GM18868 (cell line): ENCODE results near the gene PHRF1.

ENCODE experiments used
- ATAC-seq: cut with Tn5 transposase; IDR thresholded peaks from one replicate; pipeline ENCODE4 v1.9.1; 2021; ENCODE audit warnings: mild to moderate bottlenecking, moderate library complexity; ENCODE audit not compliant: unreplicated experiment

PHRF1 gene, protein sequence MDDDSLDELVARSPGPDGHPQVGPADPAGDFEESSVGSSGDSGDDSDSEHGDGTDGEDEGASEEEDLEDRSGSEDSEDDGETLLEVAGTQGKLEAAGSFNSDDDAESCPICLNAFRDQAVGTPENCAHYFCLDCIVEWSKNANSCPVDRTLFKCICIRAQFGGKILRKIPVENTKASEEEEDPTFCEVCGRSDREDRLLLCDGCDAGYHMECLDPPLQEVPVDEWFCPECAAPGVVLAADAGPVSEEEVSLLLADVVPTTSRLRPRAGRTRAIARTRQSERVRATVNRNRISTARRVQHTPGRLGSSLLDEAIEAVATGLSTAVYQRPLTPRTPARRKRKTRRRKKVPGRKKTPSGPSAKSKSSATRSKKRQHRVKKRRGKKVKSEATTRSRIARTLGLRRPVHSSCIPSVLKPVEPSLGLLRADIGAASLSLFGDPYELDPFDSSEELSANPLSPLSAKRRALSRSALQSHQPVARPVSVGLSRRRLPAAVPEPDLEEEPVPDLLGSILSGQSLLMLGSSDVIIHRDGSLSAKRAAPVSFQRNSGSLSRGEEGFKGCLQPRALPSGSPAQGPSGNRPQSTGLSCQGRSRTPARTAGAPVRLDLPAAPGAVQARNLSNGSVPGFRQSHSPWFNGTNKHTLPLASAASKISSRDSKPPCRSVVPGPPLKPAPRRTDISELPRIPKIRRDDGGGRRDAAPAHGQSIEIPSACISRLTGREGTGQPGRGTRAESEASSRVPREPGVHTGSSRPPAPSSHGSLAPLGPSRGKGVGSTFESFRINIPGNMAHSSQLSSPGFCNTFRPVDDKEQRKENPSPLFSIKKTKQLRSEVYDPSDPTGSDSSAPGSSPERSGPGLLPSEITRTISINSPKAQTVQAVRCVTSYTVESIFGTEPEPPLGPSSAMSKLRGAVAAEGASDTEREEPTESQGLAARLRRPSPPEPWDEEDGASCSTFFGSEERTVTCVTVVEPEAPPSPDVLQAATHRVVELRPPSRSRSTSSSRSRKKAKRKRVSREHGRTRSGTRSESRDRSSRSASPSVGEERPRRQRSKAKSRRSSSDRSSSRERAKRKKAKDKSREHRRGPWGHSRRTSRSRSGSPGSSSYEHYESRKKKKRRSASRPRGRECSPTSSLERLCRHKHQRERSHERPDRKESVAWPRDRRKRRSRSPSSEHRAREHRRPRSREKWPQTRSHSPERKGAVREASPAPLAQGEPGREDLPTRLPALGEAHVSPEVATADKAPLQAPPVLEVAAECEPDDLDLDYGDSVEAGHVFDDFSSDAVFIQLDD (N-terminal part only)

GRCh38 chr11:575996-576768 is at the start of gene PHRF1:
Gene PHRF1, plus strand, starts transcription at chr11:576470. Its CDS starts 5,043 bp downstream, at chr11:581513.
- peak; percentile 84 for ATAC-seq

DNA sequence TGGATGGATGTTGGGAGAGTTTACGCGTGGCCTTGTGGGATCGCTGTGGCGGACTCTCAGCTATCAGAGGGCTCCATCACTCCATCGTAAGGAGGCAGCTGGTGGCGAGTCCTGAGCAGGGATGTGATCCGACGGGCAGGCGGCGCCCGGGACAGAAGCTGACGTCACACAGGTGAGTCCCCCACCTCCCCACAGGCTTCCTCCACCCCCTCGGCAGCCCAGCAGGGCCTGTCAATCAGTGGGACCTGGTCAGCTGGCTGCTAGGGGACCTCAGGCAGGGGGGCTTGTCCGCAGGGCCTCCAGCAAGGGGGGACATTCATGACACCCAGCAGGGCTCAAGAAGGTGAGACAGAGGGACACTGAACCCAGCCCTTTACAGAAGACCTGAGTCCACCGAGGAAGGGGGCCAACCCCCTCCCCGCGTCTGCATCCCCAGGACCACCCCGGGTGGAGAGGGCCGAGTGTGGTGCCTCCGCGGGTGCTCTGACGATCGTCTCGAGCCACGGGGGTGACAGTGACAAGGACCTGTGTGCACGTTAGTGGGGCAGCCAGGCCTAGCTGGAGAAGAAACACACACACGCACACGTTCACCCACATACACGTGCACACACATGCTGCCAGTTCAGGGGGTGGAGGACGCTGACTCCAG is 48.0 kb upstream of the PHRF1 start:
- ATAC-seq = no peak

DNA sequence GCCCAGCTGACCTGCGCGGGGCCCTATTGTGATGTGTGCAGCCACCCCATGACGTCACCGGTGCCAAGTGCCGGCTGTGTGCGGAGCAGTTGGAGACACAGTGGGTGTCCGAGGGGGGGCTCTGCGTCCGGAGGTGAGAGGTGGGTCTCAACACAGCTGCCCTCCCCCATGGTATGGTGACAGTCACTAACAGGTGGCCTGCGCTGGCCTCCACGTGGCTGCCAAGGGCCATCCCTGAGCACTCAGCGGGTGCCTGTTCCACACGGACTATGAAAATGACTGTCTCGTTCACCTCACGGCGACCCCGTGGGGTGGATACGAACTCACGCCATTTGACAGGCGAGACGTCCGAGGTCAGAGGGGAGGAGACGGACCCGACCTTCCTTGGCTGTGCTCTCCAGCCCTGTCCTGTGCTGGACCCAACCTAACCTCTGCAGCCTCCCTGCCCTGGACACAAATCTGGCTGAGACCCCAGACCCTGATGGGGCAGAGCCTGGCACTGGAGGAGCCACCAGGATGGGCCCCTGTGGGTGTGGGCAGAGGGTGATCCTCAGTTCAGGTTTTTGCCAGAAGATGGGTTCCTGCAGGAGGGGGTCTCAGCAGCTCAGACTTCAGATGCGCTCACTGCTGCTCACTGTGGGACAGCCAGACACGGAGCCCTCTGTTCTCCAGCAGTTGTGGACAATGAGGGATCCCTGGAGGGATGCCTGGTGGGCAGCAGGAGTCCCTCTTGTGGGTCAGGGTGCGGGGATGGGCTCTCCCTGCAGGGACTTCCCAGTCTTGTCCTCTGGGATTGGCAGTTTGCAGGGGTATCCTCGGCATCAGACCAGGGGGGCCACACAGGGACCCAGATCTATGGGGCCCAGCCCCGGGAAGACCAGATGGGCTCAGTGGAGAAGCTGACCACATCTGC is 47.2 kb upstream of the PHRF1 start:
- ATAC-seq = no peak

- ATAC-seq = no peak
These were observed 46.4 kb upstream of the PHRF1 start for GRCh38 chr11:529728-530411.

DNA sequence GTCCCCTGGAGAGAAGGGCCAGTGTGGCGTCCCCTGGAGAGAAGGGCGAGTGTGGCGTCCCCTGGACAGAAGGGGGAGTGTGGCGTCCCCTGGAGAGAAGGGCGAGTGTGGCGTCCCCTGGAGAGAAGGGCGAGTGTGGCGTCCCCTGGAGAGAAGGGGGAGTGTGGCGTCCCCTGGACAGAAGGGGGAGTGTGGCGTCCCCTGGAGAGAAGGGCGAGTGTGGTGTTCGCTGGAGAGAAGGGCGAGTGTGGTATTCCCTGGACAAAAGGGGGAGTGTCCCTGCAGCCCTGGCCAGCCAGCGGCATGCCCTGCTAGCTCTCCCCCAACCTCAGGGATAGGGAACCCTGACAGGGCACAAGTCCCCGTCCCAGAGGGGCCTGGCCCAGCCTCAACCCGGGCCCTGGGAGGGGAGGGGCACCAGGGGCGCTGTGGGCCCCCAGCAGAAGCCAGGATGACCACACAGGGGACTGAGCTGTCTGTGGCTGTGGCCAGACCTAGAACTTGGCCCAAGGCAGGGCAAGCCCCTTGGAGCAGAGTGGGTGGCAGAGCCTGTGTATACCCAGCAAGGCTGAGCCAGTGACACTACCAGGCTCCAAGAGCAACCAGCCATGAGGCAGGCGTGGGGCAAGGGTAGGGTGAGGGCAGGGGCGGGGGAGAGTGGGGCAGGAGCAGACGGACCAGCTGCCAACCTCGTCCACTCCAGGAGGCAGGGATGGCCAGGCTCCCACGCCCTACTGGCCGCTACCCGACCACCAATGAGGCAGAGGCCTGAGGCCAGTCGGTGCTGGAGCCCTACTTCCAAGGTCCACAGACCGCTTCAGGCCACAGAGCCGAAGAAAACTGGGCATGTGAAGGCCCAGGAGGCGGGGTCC is 45.1 kb upstream of the PHRF1 start:
- ATAC-seq = no peak

- no peak for ATAC-seq
These were observed 44.2 kb upstream of the PHRF1 start for GRCh38 chr11:531919-532526.

GRCh38 chr11:532527-532985 is 43.7 kb upstream of the PHRF1 start:
- no peak for ATAC-seq

- no peak for ATAC-seq
These were observed 43.2 kb upstream of the PHRF1 start for GRCh38 chr11:532986-533585.

DNA sequence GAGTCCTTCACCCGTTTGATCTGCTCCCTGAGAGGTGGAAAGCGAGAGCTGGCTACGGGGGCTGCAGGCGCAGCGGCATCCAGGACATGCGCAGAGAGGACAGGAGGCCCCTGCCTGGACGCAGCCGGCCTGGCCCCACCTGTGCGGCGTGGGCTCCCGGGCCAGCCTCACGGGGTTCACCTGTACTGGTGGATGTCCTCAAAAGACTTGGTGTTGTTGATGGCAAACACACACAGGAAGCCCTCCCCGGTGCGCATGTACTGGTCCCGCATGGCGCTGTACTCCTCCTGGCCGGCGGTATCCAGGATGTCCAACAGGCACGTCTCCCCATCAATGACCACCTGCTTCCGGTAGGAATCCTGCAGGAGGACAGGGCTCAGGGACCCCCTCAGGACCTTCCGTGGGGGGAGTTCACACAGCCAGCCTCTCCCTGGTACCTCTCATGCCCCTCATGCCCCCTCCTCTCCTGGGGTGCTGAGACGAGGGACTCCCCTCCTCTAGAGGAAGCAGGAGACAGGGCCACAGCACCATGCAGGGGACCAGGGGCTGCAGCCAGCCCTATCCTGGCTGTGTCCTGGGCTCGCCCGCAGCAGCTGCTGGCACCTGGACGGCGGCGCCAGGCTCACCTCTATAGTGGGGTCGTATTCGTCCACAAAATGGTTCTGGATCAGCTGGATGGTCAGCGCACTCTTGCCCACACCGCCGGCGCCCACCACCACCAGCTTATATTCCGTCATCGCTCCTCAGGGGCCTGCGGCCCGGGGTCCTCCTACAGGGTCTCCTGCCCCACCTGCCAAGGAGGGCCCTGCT is 42.5 kb upstream of the PHRF1 start:
- ATAC-seq = no peak

DNA sequence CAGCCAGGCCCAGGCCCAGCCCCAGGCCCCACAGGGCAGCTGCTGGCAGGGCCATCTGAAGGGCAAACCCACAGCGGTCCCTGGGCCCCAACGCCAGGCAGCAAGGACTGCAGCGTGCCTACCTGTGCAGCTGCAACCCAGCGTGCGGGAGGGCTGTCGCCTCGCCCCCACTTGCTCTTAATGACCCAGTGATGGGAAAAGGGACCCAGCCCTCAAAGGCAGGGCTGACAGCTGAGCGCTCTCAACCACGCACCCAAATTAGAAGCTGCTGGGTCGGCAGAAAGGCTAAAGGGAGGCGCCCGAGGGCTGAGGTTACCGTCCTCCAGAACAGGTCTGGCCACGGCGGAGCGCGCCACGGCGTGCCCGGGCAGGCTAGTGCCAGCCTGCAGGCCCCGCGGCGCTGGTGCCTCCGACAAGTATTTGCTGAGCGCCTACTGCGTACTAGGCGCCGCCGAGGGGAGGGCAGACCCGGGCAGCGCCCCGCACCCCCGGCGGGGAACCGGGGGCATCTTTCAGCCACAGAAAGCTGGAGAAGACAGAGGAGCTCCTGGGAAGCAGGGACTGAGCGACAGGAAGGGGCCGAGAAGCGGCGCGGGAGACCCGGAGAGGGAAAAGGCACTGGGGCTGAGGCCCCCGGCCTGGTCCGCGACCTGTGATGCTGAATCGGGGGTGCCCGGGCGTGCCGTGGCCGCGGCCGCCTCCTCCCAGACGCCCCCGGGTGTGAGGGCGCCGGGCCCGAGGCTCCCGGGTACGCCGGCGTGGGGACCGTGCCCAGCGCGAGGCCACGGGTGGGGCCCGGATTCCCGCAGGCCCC is 41.7 kb upstream of the PHRF1 start:
- ATAC-seq = no peak

GRCh38 chr11:535210-535518 is 41.1 kb upstream of the PHRF1 start:
- ATAC-seq = peak; percentile 11

GRCh38 chr11:535519-536454 is 40.5 kb upstream of the PHRF1 start, which contains the start of gene HRAS:
Gene HRAS, minus strand, starts transcription at chr11:535576.
- peak; percentile 81 for ATAC-seq

- ATAC-seq = peak; percentile 40
These were observed 39.2 kb upstream of the PHRF1 start, which contains the start of gene LRRC56 for GRCh38 chr11:536841-537621. Gene LRRC56, plus strand, starts transcription at chr11:537527. Its CDS starts 3,158 bp downstream, at chr11:540685.
